ENCODE results near the gene SLC25A21.
"Not testable (repeated sequence)": the region's sequence is repeated elsewhere in the genome, so short reads cannot be mapped to it uniquely, and the experiment has no call there.

SLC25A21 gene

GRCh38 chr14:37186865-37187264 lies 14.5 kb upstream of the SLC25A21 start:
- DNase-seq (ENCODE audit: low read depth), result no peak

DNA sequence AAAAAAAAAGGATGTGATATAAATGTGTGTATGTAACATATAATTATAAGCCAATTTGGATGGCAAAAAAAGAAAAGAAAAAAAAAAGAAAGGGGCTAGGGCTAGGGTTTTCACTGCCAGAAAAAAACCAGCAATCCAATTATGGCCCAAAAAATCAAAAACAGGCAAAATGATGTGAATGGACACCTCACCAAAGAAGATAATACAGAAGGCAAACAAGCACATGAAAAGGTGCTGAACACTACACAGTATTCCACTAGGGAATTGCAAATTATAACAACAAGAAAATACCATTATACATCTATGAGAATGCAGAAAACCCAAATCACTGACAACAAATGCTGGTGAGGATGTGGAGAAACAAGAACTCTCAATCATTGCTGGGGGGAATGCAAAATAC lies 13.3 kb upstream of the SLC25A21 start:
- DNase-seq (ENCODE audit: low read depth), result no peak

GRCh38 chr14:37184520-37184919 lies 12.1 kb upstream of the SLC25A21 start:
- not testable (repeated sequence) for DNase-seq (ENCODE audit: low read depth)

- no peak for DNase-seq (ENCODE audit: low read depth)
Measured at GRCh38 chr14:37181441-37181840, 9.0 kb upstream of the SLC25A21 start.

GRCh38 chr14:37180886-37181285 lies 8.5 kb upstream of the SLC25A21 start:
- DNase-seq (ENCODE audit: low read depth), result not testable (repeated sequence)

GRCh38 chr14:37179896-37180502 lies 7.6 kb upstream of the SLC25A21 start:
- no peak for DNase-seq (ENCODE audit: low read depth)

DNA sequence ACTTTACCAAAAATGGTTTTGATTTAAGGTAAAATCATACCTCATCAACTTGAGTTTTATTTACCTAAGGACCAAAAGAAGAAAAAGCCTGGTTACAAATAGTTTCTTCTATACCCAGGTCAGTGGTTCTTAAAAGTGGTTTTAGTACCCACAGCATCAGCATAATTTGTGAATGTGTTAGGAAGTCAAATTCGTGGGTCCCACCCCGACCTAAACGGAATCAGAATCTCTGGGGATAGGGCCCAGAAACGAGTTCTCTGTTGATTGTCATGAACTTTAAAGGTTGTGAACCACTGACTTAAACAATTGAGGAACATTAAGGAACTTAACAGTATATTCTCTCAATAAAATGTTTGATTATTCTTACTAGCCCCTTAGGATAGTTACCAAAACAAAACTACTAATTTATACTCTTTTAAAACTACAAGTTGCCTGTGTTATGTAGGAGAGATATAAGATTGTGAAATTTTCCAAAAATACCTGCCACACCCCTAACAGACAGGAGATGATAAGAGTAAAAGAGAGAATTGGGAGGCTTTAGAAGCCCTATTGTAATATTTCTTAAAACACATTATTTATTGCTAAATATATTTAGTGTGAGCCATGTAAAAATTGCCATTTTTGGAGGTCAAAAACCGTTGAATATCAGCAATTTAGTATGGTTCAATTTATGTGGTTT lies 669 bp upstream of the SLC25A21 start:
- DNase-seq (ENCODE audit: low read depth), result no peak

- no peak for DNase-seq (ENCODE audit: low read depth)
Measured at GRCh38 chr14:37171678-37172023, 755 bp downstream of the SLC25A21 start.

DNA sequence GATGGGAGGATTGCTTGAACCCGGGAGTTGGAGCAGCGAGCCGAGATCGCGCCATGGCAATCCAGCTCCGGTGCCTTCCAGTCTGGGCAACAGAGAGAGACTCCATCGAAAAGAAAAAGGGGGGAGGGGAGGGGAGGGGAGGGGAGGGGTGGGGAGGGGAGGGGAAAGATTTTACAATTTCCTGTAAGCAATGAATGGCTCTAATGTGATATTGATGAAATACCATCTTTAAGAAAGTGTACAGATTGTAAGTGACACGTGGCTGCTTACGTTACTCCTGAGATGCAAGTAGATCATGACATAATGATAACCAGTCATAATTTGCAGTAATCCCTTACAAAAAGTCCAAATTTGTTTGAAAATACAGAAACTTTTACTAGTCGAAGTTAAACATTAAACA lies 1.4 kb downstream of the SLC25A21 start:
- DNase-seq (ENCODE audit: low read depth), result no peak

GRCh38 chr14:37170237-37170636 lies 2.2 kb downstream of the SLC25A21 start:
- no peak for DNase-seq (ENCODE audit: low read depth)

GRCh38 chr14:37168721-37169120 lies 3.7 kb downstream of the SLC25A21 start:
- no peak for DNase-seq (ENCODE audit: low read depth)

DNA sequence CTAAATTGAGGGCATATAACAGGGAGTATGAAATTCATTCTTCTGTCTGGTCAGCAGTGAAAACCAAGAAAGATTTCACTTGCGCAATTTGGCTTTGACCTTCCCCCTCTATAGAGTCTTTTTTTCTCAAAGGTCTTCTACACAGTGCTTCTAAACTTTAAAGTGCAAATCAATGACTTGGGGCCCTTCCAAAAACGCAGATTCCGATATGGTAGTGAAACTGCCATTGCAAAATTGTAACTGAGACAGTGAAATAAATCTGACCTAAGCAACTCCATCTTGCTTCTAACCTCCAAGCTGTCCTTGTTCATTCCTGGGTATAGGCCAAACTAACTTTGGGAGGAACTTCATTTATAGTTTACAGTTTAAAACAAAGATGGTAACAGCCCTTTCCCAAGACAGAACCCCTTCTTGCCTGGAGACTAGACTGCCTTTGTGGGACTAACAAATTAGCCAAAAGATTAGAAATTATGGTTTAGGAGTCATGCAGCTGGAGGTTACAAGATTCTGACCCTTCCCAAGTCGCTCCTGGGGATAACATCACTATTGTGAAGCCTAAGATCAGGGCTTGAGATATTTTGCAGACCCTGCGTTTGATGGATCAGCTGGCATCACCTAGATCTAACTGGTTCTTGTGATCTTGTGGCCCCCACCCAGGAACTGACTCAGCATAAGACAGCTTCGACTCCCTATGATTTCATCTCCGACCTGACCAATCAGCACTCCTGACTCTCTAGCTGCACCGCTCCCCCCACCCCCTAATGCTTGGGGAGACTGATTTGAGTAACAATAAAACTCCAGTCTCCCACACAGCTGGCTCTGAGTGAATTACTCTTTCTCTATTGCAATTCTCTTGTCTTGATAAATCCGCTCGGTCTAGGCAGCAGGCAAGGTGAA lies 5.0 kb downstream of the SLC25A21 start:
- DNase-seq (ENCODE audit: low read depth), result no peak

DNA sequence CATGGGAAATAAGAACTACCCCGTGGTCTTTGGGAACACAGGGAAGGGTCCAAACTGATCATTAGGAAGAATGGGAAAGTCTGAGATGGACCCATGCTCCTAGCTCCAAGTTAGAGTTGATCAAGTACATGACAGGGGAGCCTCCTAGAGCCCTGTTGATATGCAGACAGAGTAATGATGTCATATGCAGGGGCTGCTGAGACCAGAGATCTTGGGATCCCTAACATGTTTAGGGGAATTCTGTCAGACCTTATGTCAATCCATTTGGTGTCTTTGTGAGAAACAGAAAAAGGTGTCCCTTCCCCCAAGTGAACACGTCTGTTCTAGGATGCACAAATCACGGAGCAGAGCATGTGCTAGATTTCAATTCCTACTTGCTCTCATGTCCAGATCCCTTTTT lies 6.6 kb downstream of the SLC25A21 start:
- no peak for DNase-seq (ENCODE audit: low read depth)

- DNase-seq (ENCODE audit: low read depth), result not testable (repeated sequence)
Measured at GRCh38 chr14:37162307-37162706, 10.1 kb downstream of the SLC25A21 start.

DNA sequence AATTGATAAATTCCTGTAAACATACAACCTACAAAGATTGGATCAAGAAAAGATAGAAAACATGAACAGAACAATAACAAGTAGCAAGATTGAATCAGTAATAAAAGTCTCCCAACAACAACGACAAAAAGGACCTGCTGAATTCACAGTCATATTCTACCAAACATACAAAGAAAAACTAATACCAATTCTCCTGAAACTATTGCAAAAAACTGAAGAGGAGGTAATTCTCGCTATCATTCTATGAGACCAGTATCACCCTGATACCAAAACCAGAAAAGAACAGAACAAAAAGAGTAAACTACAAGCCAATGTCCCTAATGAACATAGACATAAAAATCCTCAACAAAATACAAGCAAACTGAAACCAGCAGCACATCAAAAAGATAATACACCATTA lies 14.4 kb downstream of the SLC25A21 start:
- DNase-seq (ENCODE audit: low read depth), result no peak

DNA sequence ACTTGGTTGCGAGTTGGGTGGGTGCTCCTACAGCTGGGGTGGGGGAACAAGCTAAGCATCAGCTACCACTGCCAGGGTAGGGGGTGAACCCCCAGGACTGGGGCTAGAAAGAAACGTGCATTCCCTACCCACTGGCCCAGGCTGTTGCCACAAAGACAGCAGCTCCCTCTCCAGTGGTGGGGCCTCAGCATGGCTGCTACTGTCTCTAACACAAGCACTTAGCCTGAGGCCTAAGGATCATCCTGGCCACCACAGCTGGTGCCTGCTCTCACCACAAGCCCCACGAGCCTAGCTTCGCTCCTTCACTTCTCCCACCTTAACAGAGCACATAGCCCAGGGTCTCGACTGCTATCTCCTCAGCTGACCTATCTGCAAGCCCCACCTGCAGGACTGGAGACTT lies 18.9 kb downstream of the SLC25A21 start:
- DNase-seq (ENCODE audit: low read depth), result no peak

DNA sequence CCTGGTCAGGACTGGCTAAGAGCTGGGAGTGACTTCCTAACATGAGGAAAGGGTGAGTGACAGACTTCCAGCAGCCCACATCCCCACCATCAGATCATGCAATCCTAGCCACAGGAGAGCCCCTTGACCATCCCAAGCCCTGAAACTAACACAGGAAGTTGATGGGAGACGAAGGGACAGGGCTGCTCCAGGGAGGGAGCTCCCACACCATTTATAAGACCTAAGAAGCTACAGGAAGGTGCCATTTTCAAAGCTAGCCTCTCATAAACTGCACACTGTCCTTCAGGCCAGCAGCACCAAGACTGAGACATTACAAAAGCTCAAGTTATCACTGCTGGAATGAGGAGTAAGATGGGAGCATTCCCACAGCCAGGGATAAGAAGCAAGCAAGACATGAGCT lies 19.4 kb downstream of the SLC25A21 start:
- DNase-seq (ENCODE audit: low read depth), result no peak

DNA sequence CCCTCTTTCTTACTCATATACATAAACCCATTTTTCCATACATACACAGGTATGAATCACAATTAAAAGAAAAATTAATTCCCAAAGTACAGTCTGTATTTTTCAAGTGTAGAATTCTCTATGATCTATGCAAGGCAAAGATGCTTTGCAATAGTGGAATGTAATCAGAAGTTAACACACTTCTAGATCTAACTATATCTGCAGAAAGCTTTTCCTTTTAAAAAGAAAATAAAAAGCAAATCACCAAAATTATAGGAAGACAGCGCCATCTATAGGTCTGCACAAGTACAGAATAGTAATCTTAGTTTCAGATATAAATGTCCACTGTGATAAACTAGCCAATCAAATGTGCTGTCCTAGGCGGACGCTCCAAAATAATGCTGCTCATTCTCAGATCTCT lies 22.0 kb downstream of the SLC25A21 start:
- DNase-seq (ENCODE audit: low read depth), result no peak

DNA sequence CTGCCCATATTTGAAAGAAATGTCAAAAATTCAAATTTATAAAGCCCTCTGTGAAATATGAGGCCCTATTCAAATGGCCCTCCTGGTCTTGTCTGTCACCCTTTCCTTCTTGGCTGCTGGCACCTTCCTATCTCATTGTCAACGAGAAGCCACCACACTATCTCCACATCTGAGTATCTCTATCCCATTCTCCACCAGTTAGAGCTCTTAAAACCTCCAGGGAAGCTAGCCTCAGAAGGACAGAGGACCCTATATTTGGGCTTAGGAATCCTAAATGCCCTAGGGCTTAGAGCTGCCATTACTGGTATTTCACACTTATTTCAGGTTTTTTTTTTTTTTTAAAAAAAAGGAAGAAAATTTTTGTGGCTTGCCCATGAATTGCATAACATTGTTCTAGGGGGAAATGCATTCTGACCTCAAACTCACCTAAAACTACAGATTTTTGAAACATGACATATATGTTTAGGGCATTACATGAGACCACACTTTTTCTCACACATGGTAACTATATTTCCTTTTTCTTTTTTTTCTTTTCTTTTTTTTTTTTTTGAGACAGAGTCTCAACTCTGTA lies 25.0 kb downstream of the SLC25A21 start:
- no peak for DNase-seq (ENCODE audit: low read depth)

DNA sequence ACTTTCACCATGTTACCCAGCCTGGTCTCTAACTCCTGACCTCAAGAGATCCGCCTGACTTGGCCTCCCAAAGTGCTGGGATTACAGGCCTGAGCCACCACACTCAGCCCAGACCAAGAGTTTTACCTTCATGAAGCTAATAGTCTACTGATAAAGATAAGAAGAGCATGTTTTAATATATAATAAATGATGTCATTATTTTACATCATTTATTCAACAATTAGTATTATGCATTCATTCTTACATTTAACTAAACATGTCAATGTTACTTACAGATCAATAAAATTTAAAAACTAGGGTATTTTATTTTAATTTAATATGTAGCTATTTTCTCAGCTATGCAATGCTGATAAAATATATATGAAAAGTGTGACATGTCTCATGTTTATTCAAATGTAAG lies 26.0 kb downstream of the SLC25A21 start:
- not testable (repeated sequence) for DNase-seq (ENCODE audit: low read depth)

DNA sequence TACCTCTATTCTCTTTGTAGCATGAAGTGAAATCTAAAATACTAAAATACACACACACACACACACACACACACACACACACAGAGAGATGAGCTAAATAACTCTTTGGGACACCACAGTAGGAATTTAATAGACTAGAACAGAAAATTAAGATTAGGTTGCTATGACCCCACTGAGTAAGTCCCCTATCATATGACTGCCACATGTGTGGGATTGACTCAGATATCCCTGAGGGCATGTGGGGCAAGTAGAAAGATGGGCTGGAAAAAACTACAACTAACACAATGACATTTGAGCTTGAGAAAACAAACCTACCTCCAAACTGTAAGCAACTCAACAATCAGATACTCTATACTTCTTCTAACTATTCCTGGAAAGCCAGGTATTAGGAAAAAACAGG lies 27.0 kb downstream of the SLC25A21 start:
- no peak for DNase-seq (ENCODE audit: low read depth)

DNA sequence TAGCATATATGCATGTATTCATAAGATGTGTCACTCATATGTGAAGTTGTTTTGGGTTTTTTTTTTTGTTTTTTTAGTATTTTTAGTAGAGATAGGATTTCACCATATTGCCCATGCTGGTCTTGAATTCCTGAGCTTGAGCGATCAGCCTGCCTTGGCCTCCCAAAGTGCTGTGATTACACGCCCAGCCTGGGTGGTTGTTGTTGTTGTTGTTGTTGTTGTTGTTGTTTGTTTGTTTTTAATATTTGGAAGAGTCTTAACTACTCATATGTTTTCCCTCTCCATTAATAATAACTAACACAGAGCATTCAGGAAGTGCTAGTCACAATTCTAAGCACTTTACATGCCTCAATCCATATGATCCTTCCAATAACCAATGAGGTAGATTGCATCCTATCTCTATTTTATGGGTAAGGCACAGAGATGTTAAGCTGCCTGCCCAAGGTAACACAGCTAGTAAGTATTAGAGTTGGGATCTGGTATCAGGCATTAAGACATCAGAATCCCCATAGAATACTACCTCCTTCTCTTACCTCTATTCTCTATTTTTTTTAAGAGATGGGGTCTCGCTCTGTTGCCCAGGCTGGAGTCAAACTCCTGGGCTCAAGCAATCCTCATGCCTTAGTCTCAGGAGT lies 27.6 kb downstream of the SLC25A21 start:
- no peak for DNase-seq (ENCODE audit: low read depth)

Measured in activated T-cell treated with anti-CD3 and anti-CD28 coated beads for 1 hour (primary cell).